Panc1 (cell line): Measurements from ENCODE around the gene DLG2. TPM values are rescaled to one million over a fixed set of nuclear protein-coding genes. Genes with fewer than 3 reads are reported as not detected.

ENCODE experiments used
- ATAC-seq: fragments of 200-7000 bp; cut with Tn5 transposase; 2 replicates; pipeline ENCODE4 v1.9.1; 2020; ENCODE audit warnings: mild to moderate bottlenecking, moderate library complexity
- BruUV-seq: library from RNA; stranded (reverse); fragments of 400-500 nt; replicated peaks from 2 replicates; lab custom pipeline; 2021; lab: Mats Ljungman, UMichigan
- CTCF ChIA-PET: fragments of 300-600 bp; sonication (Branson Sonifier 250); formaldehyde crosslinking; loops from one replicate; lab custom pipeline; 2022; ENCODE audit warnings: antibody characterized with exemption; lab: Charles Lee
- POLR2A ChIA-PET: fragments of 300-600 bp; sonication (Branson Sonifier 250); formaldehyde crosslinking; loops from one replicate; lab custom pipeline; 2022; ENCODE audit warnings: antibody characterized with exemption; lab: Charles Lee
- DNase-seq: peaks from one replicate; pipeline ENCODE4 v3.0.0-alpha.2; 2010; ENCODE audit warnings: low read depth, low spot score
- H3K27ac ChIP-seq: 2 replicates; pipeline ENCODE4 v1.5.1; 2011; ENCODE audit warnings: mild to moderate bottlenecking, low read length, inconsistent platforms
- H3K27me3 ChIP-seq: fragments of 200-500 bp; sonication (Bioruptor generic); 2 replicates; pipeline ENCODE4 v1.6.0; 2014; ENCODE audit warnings: low read length, inconsistent platforms; ENCODE audit not compliant: control insufficient read depth, insufficient read depth
- H3K36me3 ChIP-seq: fragments of 200-500 bp; sonication (Bioruptor generic); 2 replicates; pipeline ENCODE4 v1.5.1; 2014; ENCODE audit warnings: inconsistent platforms, mild to moderate bottlenecking, low read length, moderate library complexity; ENCODE audit not compliant: control insufficient read depth, insufficient read depth
- H3K4me1 ChIP-seq: 2 replicates; pipeline ENCODE4 v1.5.1; 2011; ENCODE audit warnings: inconsistent platforms, mild to moderate bottlenecking, low read length, moderate library complexity; ENCODE audit not compliant: control insufficient read depth, insufficient read depth
- H3K4me3 ChIP-seq, 2 experiments: 2 replicates each; pipeline ENCODE4 v1.5.1; 2011 to 2012; ENCODE audit warnings: low read depth in 2 of 2, low read length in 2 of 2, mild to moderate bottlenecking in 2 of 2, inconsistent platforms in 1 of 2, moderate library complexity in 1 of 2
- H3K9me3 ChIP-seq: fragments of 200-500 bp; sonication (Bioruptor generic); 2 replicates; pipeline ENCODE4 v1.5.1; 2014; ENCODE audit warnings: low read depth, mild to moderate bottlenecking, inconsistent platforms, low read length, moderate library complexity; ENCODE audit not compliant: control insufficient read depth, insufficient read depth
- CTCF ChIP-seq: fragments of 450-650 bp; IDR thresholded peaks from 2 replicates; pipeline ENCODE4 v1.5.1; 2017; ENCODE audit warnings: mild to moderate bottlenecking
- POLR2AphosphoS5 ChIP-seq: IDR thresholded peaks from 2 replicates; pipeline ENCODE4 v1.6.1; 2012; ENCODE audit warnings: mild to moderate bottlenecking, low read depth, low read length, moderate library complexity
- SIN3A ChIP-seq: IDR thresholded peaks from 2 replicates; pipeline ENCODE4 v1.6.1; 2012; ENCODE audit warnings: low read depth, mild to moderate bottlenecking, low read length, moderate library complexity, borderline replicate concordance; ENCODE audit not compliant: insufficient read depth
- TCF7L2 ChIP-seq: IDR thresholded peaks from 2 replicates; pipeline ENCODE4 v1.6.1; 2011; ENCODE audit warnings: mild to moderate bottlenecking, low read depth, low read length, inconsistent platforms
- in situ Hi-C: cut with HindIII; loops from 2 replicates; pipeline ENCODE4 v1.10.0; 2016; ENCODE audit warnings: low sequenced_read_pairs, low pct_unique_long_range_greater_than_20kb
- intact Hi-C: fragments of 100-400 bp; cut with micrococcal nuclease; formaldehyde crosslinking; loops from one replicate; pipeline ENCODE4 v1.10.0; 2022; ENCODE audit not compliant: unreplicated experiment
- total RNA-seq: library from RNA; stranded (reverse); gene quantifications from one replicate; pipeline ENCODE4 v1.2.1, GENCODE V29; 2021; ENCODE audit not compliant: unreplicated experiment
- TF ChIP-seq, protein P1 (sequence below), 2 experiments: IDR thresholded peaks; 2 replicates each; pipeline ENCODE4 v1.6.1; 2011 to 2012; ENCODE audit warnings: low read depth in 2 of 2, control low read depth in 1 of 2, low read length in 1 of 2, mild to moderate bottlenecking in 1 of 2, moderate library complexity in 1 of 2; ENCODE audit not compliant: insufficient read depth in 1 of 2

DLG2 gene
- total RNA-seq, 1 experiment from 2014 or later: 4.2 TPM

DNA sequence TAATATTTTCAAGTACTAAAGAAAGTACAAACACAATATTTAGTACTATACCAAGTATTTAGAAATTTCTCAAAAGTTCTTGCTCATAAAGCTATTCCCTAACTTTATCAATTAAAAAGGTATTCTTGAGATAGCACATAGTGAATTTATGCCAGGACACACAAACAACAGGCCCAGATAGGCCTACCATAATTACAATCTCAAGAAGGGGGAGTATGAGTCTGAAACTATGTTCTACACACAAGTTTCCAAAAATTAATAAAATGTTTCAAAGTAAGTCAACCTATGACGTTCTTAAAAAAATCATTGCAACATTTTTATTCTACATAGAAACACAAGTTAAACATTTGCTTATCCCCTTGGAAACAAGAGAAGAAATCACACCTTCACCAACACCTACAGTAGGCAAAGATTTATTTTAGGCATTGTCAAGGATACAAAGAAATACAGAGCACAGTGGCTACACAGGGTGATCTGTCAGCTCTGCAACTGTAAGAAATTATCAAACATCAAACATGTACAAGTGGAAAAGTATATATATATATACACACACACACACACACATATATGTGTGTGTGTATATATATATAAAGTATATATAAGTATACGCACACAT, 1497.1 kb downstream of the DLG2 start:
- no peak overlapping the region for H3K4me3 ChIP-seq
- no TSS peak for BruUV-seq
- ATAC-seq: no peak
- no peak for DNase-seq
- intact Hi-C loops: no loop called here
- in situ Hi-C loops: no loop called here
- ChIA-PET POLR2A (no interaction called here), CTCF (no interaction called here)
- no peaks in the 10 kb centered on the region for H3K36me3 ChIP-seq
- H3K27ac ChIP-seq: no peak overlapping the region
- TF ChIP-seq TCF7L2 (no peak), CTCF (no peak), SIN3A (no peak), POLR2AphosphoS5 (no peak)
- TF ChIP-seq, protein P1, sequence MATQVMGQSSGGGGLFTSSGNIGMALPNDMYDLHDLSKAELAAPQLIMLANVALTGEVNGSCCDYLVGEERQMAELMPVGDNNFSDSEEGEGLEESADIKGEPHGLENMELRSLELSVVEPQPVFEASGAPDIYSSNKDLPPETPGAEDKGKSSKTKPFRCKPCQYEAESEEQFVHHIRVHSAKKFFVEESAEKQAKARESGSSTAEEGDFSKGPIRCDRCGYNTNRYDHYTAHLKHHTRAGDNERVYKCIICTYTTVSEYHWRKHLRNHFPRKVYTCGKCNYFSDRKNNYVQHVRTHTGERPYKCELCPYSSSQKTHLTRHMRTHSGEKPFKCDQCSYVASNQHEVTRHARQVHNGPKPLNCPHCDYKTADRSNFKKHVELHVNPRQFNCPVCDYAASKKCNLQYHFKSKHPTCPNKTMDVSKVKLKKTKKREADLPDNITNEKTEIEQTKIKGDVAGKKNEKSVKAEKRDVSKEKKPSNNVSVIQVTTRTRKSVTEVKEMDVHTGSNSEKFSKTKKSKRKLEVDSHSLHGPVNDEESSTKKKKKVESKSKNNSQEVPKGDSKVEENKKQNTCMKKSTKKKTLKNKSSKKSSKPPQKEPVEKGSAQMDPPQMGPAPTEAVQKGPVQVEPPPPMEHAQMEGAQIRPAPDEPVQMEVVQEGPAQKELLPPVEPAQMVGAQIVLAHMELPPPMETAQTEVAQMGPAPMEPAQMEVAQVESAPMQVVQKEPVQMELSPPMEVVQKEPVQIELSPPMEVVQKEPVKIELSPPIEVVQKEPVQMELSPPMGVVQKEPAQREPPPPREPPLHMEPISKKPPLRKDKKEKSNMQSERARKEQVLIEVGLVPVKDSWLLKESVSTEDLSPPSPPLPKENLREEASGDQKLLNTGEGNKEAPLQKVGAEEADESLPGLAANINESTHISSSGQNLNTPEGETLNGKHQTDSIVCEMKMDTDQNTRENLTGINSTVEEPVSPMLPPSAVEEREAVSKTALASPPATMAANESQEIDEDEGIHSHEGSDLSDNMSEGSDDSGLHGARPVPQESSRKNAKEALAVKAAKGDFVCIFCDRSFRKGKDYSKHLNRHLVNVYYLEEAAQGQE (IDR thresholded peaks at IDR 0.05; ENCODE audit: insufficient read depth in 1 of 2, low read depth in 2 of 2, low read length in 1 of 2): no peak
- no peaks in the 10 kb centered on the region for H3K9me3 ChIP-seq
- H3K4me1 ChIP-seq: no peaks in the 10 kb centered on the region
- no peaks in the 10 kb centered on the region for H3K27me3 ChIP-seq

- ChIA-PET POLR2A (interaction anchor here (0.7 kb wide), 1 partner anchor 230 kb away, joined by 4 read pairs; no protein-coding TSS in a partner anchor), CTCF (no interaction called here)
- no peak for ATAC-seq
- DNase-seq: no peak
- Histone ChIP-seq H3K9me3 (no peaks in the 10 kb centered on the region), H3K4me3 (no peak overlapping the region), H3K36me3 (no peaks in the 10 kb centered on the region), H3K27me3 (no peaks in the 10 kb centered on the region), H3K27ac (no peak overlapping the region), H3K4me1 (no peaks in the 10 kb centered on the region)
- TF ChIP-seq CTCF: no peak
- no peak for TF ChIP-seq TCF7L2
- no peak for TF ChIP-seq SIN3A
- TF ChIP-seq, protein P1 (IDR thresholded peaks at IDR 0.05; ENCODE audit: insufficient read depth in 1 of 2, low read depth in 2 of 2, low read length in 1 of 2): no peak
- TF ChIP-seq POLR2AphosphoS5: no peak
- BruUV-seq: no TSS peak
- intact Hi-C loops (no loop called here), in situ Hi-C loops (no loop called here)
These were observed 1498.3 kb downstream of the DLG2 start for GRCh38 chr11:84128840-84129239.
